WERI-Rb-1 (cell line): Measurements from ENCODE around the gene CNNM3.
A peak's percentile ranks its signal among the peaks of the same experiment; 100 is the strongest.

Experiments used
- DNase-seq: peaks from one replicate; pipeline ENCODE4 v3.0.0-alpha.2; 2020
- H3K27ac ChIP-seq: fragments of 250-450 bp; sonication (Bioruptor Pico); 2 replicates; pipeline ENCODE4 v1.5.1; 2020; ENCODE audit warnings: mild to moderate bottlenecking, moderate library complexity
- H3K27me3 ChIP-seq: fragments of 250-450 bp; sonication (Bioruptor Pico); 2 replicates; pipeline ENCODE4 v1.5.1; 2021; ENCODE audit warnings: mild to moderate bottlenecking, low read depth, moderate library complexity; ENCODE audit not compliant: insufficient read depth, severe bottlenecking
- H3K36me3 ChIP-seq: fragments of 250-450 bp; sonication (Bioruptor Pico); 2 replicates; pipeline ENCODE4 v1.5.1; 2020; ENCODE audit warnings: mild to moderate bottlenecking, moderate library complexity
- H3K4me3 ChIP-seq: 2 replicates; pipeline ENCODE4 v1.5.1; 2011; ENCODE audit warnings: low read depth, mild to moderate bottlenecking, control low read depth, low read length
- H3K9me3 ChIP-seq: fragments of 250-450 bp; sonication (Bioruptor Pico); 2 replicates; pipeline ENCODE4 v1.5.1; 2021; ENCODE audit warnings: mild to moderate bottlenecking, moderate library complexity; ENCODE audit not compliant: severe bottlenecking
- CTCF ChIP-seq: IDR thresholded peaks from 2 replicates; pipeline ENCODE4 v1.5.1; 2011; ENCODE audit warnings: low read depth, mild to moderate bottlenecking, control low read depth, inconsistent platforms, low read length

Gene CNNM3

DNA sequence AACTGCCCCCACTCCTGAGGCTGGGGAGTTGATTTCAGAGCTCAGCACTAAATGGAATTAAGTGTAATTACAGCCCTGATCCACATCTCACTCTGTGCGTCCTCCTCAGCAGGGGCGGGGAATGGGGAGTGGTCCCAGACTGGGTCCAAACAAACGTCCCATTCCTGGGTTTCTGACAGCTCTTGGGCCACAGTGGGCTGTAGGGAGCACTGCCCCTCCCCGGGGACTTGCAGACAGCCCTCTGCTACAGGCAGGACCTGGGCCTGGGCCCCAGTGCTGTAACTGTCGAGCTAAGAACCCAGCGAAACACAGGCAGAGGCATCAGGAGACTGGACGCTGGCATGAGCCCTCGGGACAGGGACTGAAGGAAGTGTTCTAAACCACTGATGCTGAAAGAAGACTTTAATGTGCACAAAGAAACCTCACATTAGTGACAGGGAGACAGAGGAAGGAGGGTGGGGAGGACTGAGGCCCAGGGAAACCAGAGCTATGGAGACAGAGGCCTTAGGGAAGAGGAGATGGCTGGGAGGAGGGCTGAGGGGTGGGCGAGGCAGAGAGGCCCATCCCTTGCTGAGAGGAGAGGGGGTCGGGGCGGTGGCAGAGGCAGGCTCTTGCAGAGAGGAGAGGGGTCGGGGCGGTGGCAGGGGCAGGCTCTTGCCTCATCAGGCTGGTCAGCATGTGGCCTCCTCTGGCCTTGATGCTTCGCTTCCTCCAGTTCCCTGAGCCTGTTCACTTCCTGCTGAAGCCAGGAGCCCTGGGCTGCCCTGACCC lies 59.6 kb downstream of the CNNM3 start:
- no peak for TF ChIP-seq CTCF
- Histone ChIP-seq H3K9me3 (no peaks in the 10 kb centered on the region), H3K27me3 (no peaks in the 10 kb centered on the region), H3K36me3 (no peaks in the 10 kb centered on the region), H3K27ac (no peak overlapping the region), H3K4me3 (no peak overlapping the region)
- peak; percentile 64 for DNase-seq

DNA sequence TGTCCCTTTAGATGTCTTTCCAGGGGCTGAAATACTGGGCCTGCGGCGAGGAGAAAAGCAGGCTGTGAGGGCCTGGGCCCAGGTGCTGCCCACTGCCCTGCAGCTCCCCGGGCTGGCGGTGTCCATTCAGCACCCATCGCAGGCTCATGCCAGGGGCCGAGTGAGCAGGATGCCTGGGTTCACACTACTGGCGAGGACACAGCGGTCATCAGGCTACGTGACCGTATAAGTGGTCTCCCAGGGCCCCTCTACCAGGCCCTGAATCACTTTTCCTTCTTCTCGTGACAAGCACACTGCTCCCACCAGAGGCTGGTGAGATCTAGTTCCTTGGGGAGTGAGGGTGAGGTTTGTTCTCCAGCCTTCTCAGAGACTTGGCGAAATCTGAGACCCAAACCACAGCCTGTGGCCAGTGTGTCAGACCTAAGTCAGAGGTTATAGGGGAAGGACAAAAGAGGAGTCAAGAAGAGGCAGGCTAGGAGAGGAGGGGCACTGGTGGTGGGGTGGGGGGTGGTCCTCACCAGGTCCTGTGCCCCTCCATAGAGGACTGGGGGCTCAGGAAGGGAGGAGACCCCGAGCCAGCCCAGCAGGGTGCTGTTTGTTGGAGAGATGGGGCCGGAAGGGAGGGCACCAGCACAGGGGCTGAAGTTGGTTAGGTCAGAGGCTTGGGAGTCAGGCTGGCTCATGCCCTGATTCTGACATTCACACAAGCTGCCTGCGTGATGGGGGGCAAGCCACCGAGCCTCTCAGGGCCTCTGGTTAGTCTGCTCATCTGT lies 60.4 kb downstream of the CNNM3 start:
- no peak overlapping the region for H3K4me3 ChIP-seq
- H3K27me3 ChIP-seq = no peaks in the 10 kb centered on the region
- no peak for TF ChIP-seq CTCF
- DNase-seq = no peak
- no peak overlapping the region for H3K27ac ChIP-seq
- H3K36me3 ChIP-seq = no peaks in the 10 kb centered on the region
- H3K9me3 ChIP-seq = no peaks in the 10 kb centered on the region

- Histone ChIP-seq H3K9me3 (no peaks in the 10 kb centered on the region), H3K27me3 (no peaks in the 10 kb centered on the region), H3K36me3 (no peaks in the 10 kb centered on the region), H3K27ac (no peak overlapping the region), H3K4me3 (no peak overlapping the region)
- no peak for TF ChIP-seq CTCF
- DNase-seq = no peak
These were observed 61.0 kb downstream of the CNNM3 start for GRCh38 chr2:96877042-96877451.

DNA sequence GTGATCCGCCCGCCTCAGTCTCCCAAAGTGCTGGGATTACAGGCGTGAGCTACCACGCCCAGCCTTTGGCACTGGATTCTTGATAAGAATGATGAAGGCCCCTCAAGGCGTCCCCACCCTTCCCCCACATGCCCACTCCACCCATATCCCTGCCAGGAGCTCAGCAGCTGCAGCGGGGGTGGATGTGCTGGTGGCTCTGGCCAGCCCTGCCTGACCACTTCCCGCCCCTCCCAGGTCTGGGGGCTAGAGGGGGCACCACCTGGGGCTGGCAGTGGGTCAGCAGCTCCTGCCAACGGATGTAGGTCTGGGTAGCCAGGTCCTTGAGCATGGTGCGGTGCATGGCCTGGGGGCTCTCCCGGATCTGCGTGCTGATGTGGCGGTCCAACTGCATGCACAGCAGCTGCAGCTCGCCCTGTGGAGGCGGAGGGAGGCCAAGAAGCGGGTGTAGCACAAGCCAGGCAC lies 61.6 kb downstream of the CNNM3 start:
- TF ChIP-seq CTCF = no peak
- DNase-seq = no peak
- no peaks in the 10 kb centered on the region for H3K9me3 ChIP-seq
- H3K27ac ChIP-seq = no peak overlapping the region
- H3K4me3 ChIP-seq = no peak overlapping the region
- no peaks in the 10 kb centered on the region for H3K27me3 ChIP-seq
- H3K36me3 ChIP-seq = no peaks in the 10 kb centered on the region

- H3K27ac ChIP-seq = no peak overlapping the region
- H3K9me3 ChIP-seq = no peaks in the 10 kb centered on the region
- no peak for DNase-seq
- no peak overlapping the region for H3K4me3 ChIP-seq
- H3K36me3 ChIP-seq = no peaks in the 10 kb centered on the region
- TF ChIP-seq CTCF = no peak
- no peaks in the 10 kb centered on the region for H3K27me3 ChIP-seq
These were observed 62.1 kb downstream of the CNNM3 start for GRCh38 chr2:96878171-96878570.
